ENCODE results near the gene FBXL17. TPM values are rescaled to one million over a fixed set of nuclear protein-coding genes. Genes with fewer than 3 reads are reported as not detected.

FBXL17 gene
- total RNA-seq, 2 experiments from 2014 or later, result 9.6 to 9.8 TPM

- CTCF ChIA-PET, result no interaction called here
- Mint-ChIP-seq H3K4me3 (no peak overlapping the region), H3K27ac (no peak overlapping the region), H3K36me3 (ENCODE audit: low read depth) (peaks cover 3% of the 10 kb centered on the region), H3K9me3 (no peaks in the 10 kb centered on the region), H3K4me1 (peaks cover 10% of the 10 kb centered on the region), H3K27me3 (no peaks in the 10 kb centered on the region)
- DNase-seq, result no peak
- POLR2A ChIA-PET, result no interaction called here
These were observed 238.3 kb downstream of the FBXL17 start for GRCh38 chr5:108143581-108143980.

- CTCF ChIA-PET, result no interaction called here
- Mint-ChIP-seq H3K27me3 (no peaks in the 10 kb centered on the region), H3K4me3 (no peak overlapping the region), H3K9me3 (no peaks in the 10 kb centered on the region), H3K27ac (no peak overlapping the region), H3K36me3 (ENCODE audit: low read depth) (peaks cover 3% of the 10 kb centered on the region), H3K4me1 (peaks cover 7% of the 10 kb centered on the region)
- no peak for DNase-seq
- POLR2A ChIA-PET, result no interaction called here
These were observed 240.2 kb downstream of the FBXL17 start for GRCh38 chr5:108141676-108142075.

DNA sequence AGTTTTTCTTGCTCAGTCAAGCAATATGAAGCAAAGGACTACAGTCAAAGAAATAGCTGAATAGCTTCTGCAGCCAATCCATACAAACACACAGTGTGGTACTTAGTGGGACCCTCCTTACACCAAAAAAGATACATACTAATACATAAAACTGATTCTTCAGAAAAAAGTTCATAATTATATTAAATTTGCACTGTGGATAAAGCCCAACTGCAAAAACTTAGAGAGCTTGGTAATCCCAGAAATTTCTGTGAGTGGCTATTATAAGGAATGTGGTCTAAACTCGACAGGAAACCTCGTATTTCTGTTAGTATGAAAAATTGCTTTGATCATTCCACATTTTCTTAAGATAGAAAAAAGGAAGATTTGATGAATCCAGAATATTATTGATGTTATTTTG lies 245.4 kb downstream of the FBXL17 start:
- CTCF ChIA-PET, result no interaction called here
- DNase-seq, result no peak
- H3K4me3 Mint-ChIP-seq, result no peak overlapping the region
- no peaks in the 10 kb centered on the region for H3K27me3 Mint-ChIP-seq
- no peaks in the 10 kb centered on the region for H3K4me1 Mint-ChIP-seq
- no peaks in the 10 kb centered on the region for H3K9me3 Mint-ChIP-seq
- POLR2A ChIA-PET, result interaction anchor here (0.6 kb wide), 1 partner anchor 638 kb away, joined by 4 read pairs; no protein-coding TSS in a partner anchor
- no peak overlapping the region for H3K27ac Mint-ChIP-seq
- no peaks in the 10 kb centered on the region for H3K36me3 Mint-ChIP-seq (ENCODE audit: low read depth)

GRCh38 chr5:108129129-108129528 lies 252.8 kb downstream of the FBXL17 start:
- POLR2A ChIA-PET, result no interaction called here
- Mint-ChIP-seq H3K27me3 (no peaks in the 10 kb centered on the region), H3K9me3 (no peaks in the 10 kb centered on the region), H3K36me3 (ENCODE audit: low read depth) (no peaks in the 10 kb centered on the region), H3K4me1 (no peaks in the 10 kb centered on the region), H3K27ac (no peak overlapping the region), H3K4me3 (no peak overlapping the region)
- CTCF ChIA-PET, result no interaction called here
- no peak for DNase-seq

DNA sequence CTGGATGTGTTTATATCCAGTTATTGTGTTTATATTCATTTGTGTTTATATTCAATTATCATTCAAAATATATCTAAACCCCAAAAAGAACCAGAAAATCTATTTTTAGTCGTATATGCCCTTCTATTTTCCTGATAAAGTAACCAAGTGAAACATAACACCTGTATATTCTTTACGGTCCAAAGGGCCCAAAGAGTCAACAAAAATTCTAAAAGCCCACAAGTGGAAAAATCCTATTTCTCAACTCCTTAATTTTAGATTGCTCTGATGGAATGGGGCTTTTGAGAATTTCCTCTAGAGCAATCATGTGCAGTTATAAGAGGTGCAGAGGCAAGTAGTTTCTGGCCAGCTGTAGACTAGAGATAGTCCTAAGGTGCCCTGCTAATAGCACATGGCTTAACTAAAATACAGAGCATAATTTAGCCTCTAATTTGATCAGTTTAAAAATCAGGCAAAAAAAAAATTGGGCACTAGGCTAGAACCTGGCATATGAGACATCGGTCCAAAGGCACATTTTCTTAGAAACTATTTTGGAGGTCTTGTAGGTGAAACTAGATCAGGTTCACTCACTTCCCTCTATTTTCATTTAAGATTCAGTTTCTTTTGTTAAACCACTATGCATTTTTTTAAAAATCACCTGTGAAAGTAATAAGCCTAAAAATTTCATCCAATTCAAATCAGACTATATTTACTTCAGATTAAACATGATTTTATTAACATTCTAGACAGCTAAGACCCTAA lies 256.0 kb downstream of the FBXL17 start:
- H3K36me3 Mint-ChIP-seq (ENCODE audit: low read depth), result no peaks in the 10 kb centered on the region
- ChIA-PET CTCF (no interaction called here), POLR2A (no interaction called here)
- no peaks in the 10 kb centered on the region for H3K4me1 Mint-ChIP-seq
- H3K4me3 Mint-ChIP-seq, result no peak overlapping the region
- H3K27ac Mint-ChIP-seq, result no peak overlapping the region
- H3K9me3 Mint-ChIP-seq, result no peaks in the 10 kb centered on the region
- no peak for DNase-seq
- no peaks in the 10 kb centered on the region for H3K27me3 Mint-ChIP-seq

DNA sequence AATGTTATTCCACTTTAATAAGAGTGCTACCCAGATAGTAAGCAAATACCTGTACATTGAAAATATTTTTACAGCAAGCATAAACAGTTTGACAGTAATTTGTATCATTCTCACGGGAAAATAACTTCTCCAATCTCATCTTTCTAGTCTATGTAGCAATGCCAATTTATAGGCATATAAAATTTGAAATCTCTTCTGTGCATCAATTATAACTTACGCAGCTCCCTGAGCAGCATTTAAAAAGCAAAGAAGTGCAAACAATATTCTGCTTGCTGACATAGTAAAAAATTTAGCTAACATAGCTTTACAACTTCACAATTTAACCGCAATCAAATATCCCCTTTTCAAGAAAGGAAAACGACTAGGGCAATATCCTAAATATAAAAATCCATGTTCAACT lies 257.3 kb downstream of the FBXL17 start:
- Mint-ChIP-seq H3K4me1 (no peaks in the 10 kb centered on the region), H3K27me3 (no peaks in the 10 kb centered on the region), H3K9me3 (no peaks in the 10 kb centered on the region), H3K4me3 (no peak overlapping the region), H3K36me3 (ENCODE audit: low read depth) (no peaks in the 10 kb centered on the region), H3K27ac (no peak overlapping the region)
- no peak for DNase-seq
- ChIA-PET CTCF (no interaction called here), POLR2A (no interaction called here)

GRCh38 chr5:108122702-108123101 lies 259.2 kb downstream of the FBXL17 start:
- H3K4me1 Mint-ChIP-seq, result no peaks in the 10 kb centered on the region
- no peaks in the 10 kb centered on the region for H3K36me3 Mint-ChIP-seq (ENCODE audit: low read depth)

GRCh38 chr5:108118813-108119514 lies 262.9 kb downstream of the FBXL17 start:
- DNase-seq, result no peak
- ChIA-PET CTCF (no interaction called here), POLR2A (no interaction called here)
- Mint-ChIP-seq H3K27ac (no peak overlapping the region), H3K36me3 (ENCODE audit: low read depth) (no peaks in the 10 kb centered on the region), H3K4me1 (no peaks in the 10 kb centered on the region), H3K27me3 (no peaks in the 10 kb centered on the region), H3K9me3 (no peaks in the 10 kb centered on the region), H3K4me3 (no peak overlapping the region)

More at GRCh38 chr5:108122702-108123101, 259.2 kb downstream of the FBXL17 start:
- H3K27ac Mint-ChIP-seq, result peak overlapping the region; percentile 15
- H3K27me3 Mint-ChIP-seq, result no peaks in the 10 kb centered on the region
- POLR2A ChIA-PET, result interaction anchor here (0.6 kb wide), 1 partner anchor 25 kb away, joined by 3 read pairs; no protein-coding TSS in a partner anchor
- CTCF ChIA-PET, result no interaction called here
- H3K9me3 Mint-ChIP-seq, result no peaks in the 10 kb centered on the region
- DNase-seq, result no peak
- H3K4me3 Mint-ChIP-seq, result no peak overlapping the region

- H3K4me3 Mint-ChIP-seq, result no peak overlapping the region
- no peaks in the 10 kb centered on the region for H3K36me3 Mint-ChIP-seq (ENCODE audit: low read depth)
- H3K9me3 Mint-ChIP-seq, result peaks cover 4% of the 10 kb centered on the region
- no peak for DNase-seq
- ChIA-PET POLR2A (no interaction called here), CTCF (interaction anchor here (0.6 to 0.8 kb wide), 3 partner anchors 32 to 1458 kb away, joined by 3 to 4 read pairs (median 3); no protein-coding TSS in a partner anchor)
- H3K4me1 Mint-ChIP-seq, result no peaks in the 10 kb centered on the region
- H3K27ac Mint-ChIP-seq, result no peak overlapping the region
- no peaks in the 10 kb centered on the region for H3K27me3 Mint-ChIP-seq
These were observed 266.2 kb downstream of the FBXL17 start for GRCh38 chr5:108115673-108116072.

- no peaks in the 10 kb centered on the region for H3K27me3 Mint-ChIP-seq
- no peak overlapping the region for H3K4me3 Mint-ChIP-seq
These were observed 267.9 kb downstream of the FBXL17 start for GRCh38 chr5:108113950-108114349.

DNA sequence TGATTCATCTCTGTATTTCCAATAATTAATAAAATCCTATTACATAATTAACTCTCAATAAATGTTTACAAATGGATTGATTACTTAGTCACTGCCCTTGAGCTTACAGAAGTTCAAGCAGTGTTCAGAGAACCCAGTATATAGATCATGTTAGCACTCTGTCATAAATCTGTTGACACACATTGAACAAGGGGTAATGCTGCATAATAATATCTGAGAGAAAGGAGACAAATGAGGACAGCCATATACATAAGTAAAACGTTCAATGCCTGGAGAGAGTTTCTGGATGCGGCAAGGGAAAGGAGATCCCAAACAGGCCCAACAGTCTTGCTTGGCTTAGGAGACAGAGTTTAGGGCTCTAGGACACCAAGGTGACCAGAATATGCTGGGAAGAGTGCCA lies 270.2 kb downstream of the FBXL17 start:
- H3K27ac Mint-ChIP-seq, result no peak overlapping the region
- no peaks in the 10 kb centered on the region for H3K27me3 Mint-ChIP-seq
- no peaks in the 10 kb centered on the region for H3K36me3 Mint-ChIP-seq (ENCODE audit: low read depth)
- ChIA-PET CTCF (no interaction called here), POLR2A (no interaction called here)
- no peaks in the 10 kb centered on the region for H3K4me1 Mint-ChIP-seq
- H3K4me3 Mint-ChIP-seq, result no peak overlapping the region
- H3K9me3 Mint-ChIP-seq, result peaks cover 4% of the 10 kb centered on the region
- DNase-seq, result no peak

More at GRCh38 chr5:108113950-108114349, 267.9 kb downstream of the FBXL17 start:
- POLR2A ChIA-PET, result no interaction called here
- Mint-ChIP-seq H3K36me3 (ENCODE audit: low read depth) (no peaks in the 10 kb centered on the region), H3K9me3 (peaks cover 4% of the 10 kb centered on the region), H3K4me1 (no peaks in the 10 kb centered on the region), H3K27ac (no peak overlapping the region)
- CTCF ChIA-PET, result no interaction called here
- no peak for DNase-seq

GRCh38 chr5:108109059-108109458 lies 272.8 kb downstream of the FBXL17 start:
- POLR2A ChIA-PET, result no interaction called here
- Mint-ChIP-seq H3K9me3 (peaks cover 4% of the 10 kb centered on the region), H3K36me3 (ENCODE audit: low read depth) (no peaks in the 10 kb centered on the region), H3K27ac (no peak overlapping the region), H3K4me1 (no peaks in the 10 kb centered on the region), H3K4me3 (no peak overlapping the region), H3K27me3 (no peaks in the 10 kb centered on the region)
- CTCF ChIA-PET, result no interaction called here
- no peak for DNase-seq

DNA sequence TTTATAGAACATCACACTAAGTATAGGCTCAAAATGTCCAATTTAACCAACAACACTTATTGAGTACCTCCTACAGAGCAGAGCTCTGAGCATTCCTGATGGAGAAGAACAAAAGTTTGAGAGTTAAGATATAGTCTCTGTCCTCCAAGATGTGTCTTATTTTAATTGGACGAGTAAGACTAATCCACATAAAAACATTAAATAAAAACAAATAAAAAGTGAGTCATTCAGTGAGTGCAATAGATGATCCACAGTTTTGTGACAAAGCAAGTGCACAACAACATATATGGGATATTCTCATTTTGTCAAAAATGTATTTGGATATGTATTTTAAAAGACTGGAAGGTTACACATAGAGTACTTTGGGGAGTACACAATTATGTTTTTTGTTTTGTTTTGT lies 277.4 kb downstream of the FBXL17 start:
- Mint-ChIP-seq H3K4me3 (no peak overlapping the region), H3K4me1 (no peaks in the 10 kb centered on the region), H3K9me3 (no peaks in the 10 kb centered on the region), H3K36me3 (ENCODE audit: low read depth) (no peaks in the 10 kb centered on the region), H3K27me3 (no peaks in the 10 kb centered on the region), H3K27ac (no peak overlapping the region)
- POLR2A ChIA-PET, result no interaction called here
- no peak for DNase-seq
- CTCF ChIA-PET, result no interaction called here

GRCh38 chr5:108102463-108102862 lies 279.4 kb downstream of the FBXL17 start:
- H3K27ac Mint-ChIP-seq, result no peak overlapping the region
- CTCF ChIA-PET, result no interaction called here
- no peak for DNase-seq
- no peak overlapping the region for H3K4me3 Mint-ChIP-seq
- POLR2A ChIA-PET, result no interaction called here
- H3K27me3 Mint-ChIP-seq, result no peaks in the 10 kb centered on the region
- H3K9me3 Mint-ChIP-seq, result no peaks in the 10 kb centered on the region
- H3K4me1 Mint-ChIP-seq, result no peaks in the 10 kb centered on the region
- no peaks in the 10 kb centered on the region for H3K36me3 Mint-ChIP-seq (ENCODE audit: low read depth)

Measured in activated CD4-positive, alpha-beta T cell treated with anti-CD3 and anti-CD28 coated beads, Interleukin-2, amount 10 ng/mL, durations not matched to agents 7 days and 5 days (primary cell).